ENCODE data around the gene CXCR3.
"Not testable (repeated sequence)": the region's sequence is repeated elsewhere in the genome, so short reads cannot be mapped to it uniquely, and the experiment has no call there.

The CXCR3 gene

DNA sequence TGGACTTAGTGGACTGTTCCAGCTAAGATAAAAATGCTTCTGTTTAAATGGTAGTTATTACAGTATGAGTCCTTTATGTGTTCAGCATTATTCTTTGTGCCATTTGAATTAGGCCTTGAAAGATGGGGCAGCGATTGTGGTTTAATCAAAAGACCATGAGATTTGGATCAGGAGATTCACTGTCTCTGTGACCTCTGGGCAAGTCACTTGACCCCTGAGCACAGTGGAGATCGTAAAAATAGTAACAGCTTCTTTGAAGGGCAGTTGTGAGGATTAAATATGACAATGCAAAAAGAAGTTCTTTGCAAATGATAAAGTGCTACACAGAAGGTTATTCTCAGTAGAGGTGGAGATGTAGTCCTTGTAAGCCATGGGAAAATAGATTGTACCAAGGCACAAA lies 10.8 kb downstream of the CXCR3 start:
- no peak for DNase-seq

DNA sequence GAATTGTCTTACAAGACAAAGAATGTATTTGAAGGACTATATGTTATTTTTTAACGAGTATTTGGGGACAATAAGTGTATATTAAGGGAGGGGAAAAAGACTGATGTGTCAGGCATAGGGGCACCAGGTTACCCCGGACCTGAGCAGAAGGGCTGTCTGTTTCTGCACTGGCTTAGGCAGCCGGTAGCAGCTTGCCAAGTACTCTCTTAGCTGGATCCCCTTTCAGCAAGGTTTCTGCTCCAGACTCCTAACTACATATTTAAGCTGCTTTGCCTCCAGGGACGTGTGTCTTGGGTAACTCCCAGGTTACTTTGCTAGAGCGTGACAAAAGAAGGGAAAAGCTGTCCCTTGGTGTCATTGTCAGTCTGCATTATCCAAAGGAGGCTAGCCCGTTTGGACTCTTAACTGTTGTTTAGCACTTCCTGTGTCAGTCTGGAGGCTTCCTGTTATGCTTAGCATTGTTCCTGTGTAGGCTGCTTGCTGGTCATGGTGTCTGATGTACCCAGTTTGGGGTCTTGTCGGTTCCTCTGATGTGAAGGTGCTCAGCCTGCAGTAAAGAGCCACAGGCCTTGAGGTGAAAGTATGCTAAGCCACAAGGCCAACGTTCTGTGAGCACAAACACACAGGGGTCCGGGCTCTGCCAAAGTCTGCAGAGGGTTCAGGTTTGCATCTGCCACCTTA lies 11.6 kb downstream of the CXCR3 start:
- DNase-seq, result no peak

DNA sequence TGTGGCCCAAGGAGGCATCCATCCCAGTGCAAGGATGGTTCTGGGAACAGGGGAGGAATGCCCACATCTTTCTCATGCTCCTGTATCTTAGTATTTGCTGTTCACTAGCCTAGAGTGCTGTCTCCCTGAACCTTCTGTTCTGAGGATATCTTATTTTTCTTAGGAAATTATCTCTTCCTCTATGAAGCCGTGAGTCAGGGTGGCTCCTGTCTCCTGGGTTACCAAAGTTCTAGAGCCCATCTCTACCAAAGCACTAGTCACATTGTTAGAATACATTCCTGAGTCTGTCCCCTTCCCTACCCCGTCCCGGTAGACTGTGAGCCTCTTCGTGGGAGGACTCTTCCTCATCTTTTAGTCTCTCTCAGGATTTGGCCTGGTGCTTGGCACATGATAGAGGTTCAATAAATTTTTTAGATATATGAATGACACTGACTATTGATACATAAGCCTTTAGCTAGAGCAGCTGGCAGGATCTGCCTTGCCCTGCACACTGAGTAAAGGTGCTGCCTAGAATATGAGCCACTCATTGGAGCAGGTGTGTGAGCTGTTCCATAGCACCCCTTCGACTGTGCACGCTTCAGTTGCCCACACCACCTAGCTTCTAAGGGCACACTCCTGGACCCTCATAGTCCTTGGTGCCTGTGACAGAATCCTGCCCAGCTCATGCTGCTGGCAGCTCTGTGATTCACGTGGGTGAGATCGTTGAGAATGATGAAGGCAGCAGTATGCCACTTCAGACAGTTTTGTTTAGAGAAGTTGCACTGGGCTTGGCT lies 13.3 kb downstream of the CXCR3 start:
- no peak for DNase-seq

- DNase-seq, result no peak
Measured at GRCh38 chrX:71604141-71604540, 14.2 kb downstream of the CXCR3 start.

DNA sequence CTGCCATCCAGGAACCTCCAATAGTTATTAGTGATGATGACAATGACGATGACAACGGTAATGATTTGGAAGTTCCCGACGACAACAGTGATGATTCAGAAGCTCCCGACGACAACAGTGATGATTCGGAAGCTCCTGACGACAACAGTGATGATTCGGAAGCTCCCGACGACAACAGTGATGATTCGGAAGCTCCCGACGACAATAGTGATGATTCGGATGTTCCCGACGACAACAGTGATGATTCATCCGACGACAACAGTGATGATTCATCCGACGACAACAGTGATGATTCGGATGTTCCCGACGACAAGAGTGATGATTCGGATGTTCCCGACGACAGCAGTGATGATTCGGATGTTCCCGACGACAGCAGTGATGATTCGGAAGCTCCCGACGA lies 14.7 kb downstream of the CXCR3 start:
- no peak for DNase-seq

- no peak for DNase-seq
Measured at GRCh38 chrX:71599965-71600364, 18.3 kb downstream of the CXCR3 start.

GRCh38 chrX:71593210-71593609 lies 25.1 kb downstream of the CXCR3 start:
- not testable (repeated sequence) for DNase-seq

- DNase-seq, result no peak
Measured at GRCh38 chrX:71586929-71587328, 31.4 kb downstream of the CXCR3 start.

DNA sequence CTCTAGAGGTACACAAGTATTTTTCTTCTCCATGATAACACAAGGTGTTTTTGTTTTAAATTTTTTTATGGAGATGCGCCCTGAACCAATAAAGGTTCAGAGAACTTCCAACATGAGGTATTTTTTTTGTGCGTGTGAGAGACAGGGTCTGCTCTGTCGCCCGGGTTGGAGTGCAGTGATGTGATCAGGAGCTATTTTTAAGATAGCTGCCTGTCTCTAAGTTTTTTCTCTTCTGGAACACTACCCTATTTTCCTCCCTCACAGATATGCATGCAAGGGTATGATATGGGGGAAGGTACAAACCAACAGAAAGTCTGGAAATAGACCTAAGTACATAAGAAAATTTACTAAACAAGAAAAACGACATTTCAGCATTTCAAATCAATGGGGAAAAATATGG lies 37.1 kb downstream of the CXCR3 start:
- no peak for DNase-seq

DNA sequence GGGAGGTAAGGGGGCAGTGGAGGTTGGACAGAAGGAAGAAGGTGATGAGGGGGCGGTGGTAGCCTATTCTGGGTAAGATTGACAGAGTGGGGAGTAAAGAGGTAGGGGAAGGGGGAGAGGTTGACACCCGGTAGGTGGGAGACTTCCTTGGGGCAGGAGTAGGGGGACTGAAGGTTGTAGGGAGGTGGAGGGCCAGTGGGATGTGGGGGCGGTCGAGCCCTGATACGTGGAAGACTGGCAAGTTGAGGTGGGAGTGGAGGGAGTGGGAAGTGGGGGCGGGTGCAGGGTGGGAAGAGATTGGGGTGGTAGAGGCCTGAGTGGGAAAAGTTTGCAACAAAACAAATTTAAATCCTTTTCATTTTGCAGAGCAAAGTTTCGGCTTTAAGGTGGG lies 38.3 kb downstream of the CXCR3 start:
- no peak for DNase-seq

- no peak for DNase-seq
Measured at GRCh38 chrX:71579136-71579989, 38.9 kb downstream of the CXCR3 start.

DNA sequence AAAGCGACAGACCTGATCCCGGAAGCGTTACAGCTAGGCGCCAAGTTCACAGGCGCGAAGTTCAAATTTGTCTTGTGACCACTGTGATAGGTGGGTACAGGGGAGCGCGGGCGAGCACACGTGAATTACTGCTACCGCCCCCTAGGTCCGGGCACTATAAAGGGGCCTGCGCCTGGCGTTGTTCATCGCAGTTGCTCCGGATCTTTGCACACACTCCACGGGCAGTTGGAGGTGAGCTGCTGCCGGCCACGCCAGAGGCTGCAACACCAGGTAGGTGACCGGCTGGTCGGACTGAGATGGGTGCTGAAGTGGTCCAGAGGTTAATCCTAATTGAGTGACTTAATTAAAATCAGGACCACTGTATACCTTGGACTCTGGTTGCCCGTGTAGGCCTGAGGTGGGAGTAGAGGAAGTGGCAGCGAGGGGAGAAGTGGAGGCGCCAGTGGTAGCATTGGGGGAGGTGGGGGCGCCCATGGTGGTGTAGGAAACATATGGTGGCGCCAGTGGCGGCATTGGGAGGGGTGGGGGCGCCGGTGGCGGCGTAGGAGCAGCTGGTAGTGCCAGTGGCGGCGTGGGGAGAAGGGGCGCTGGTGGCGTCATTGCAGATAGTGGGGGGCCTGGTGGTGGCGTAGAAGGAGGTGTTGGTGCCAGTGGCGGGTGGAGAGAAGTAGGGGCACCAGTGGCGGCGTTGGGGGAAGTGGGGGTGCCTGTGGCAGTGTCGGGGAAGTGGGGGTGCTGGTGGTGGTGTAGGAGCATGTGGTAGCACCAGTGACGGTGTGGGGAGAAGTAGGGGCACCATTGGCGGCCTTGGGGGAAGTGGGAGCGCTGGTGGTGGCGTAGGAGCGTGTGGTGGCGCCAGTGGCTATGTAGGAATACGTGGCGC lies 39.8 kb downstream of the CXCR3 start, which contains the start of gene GCNA:
Gene GCNA (plus strand): TSS at position 185 of the 883 bp plus-strand sequence. CDS start 2,385 bp downstream, outside the sequence.
- DNase-seq, result no peak

DNA sequence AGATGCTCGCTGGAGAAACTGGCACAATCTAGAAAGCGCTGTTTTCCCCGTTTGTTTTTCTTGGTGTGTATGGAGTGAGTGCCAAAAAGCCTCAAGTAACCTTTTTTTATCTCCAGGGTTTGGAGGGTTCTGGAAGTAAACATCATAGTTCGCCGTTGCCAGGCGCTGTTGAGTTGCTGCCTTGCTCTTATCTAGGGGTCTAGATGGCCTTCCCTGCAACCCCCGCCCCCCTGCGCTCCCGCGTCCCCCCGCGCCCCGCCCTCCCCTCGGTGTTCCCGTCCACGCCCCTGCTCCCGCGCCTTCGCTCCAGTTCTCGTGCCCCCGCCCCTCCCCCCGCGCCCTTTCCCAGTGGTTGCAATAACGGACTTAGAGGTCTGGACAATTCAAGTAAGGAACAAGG lies 40.6 kb downstream of the CXCR3 start:
- DNase-seq, result no peak

DNA sequence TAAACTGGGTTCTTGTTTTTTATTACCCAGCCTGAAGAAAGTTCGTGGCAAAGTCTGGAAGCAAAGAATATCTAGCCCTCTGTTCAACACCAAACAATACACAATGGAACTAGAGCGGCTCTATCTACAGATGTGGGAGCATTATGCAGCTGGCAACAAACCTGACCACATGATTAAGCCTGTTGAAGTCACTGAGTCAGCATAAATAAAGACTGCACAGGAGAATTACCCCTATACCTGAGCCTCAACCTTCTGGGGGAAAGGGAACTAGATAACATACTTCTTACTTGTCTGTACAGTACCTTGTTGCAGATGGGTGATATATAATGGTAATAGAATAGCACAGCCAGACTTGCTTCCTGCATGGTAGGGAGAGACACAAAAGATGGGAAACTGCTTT lies 44.7 kb downstream of the CXCR3 start:
- no peak for DNase-seq

DNA sequence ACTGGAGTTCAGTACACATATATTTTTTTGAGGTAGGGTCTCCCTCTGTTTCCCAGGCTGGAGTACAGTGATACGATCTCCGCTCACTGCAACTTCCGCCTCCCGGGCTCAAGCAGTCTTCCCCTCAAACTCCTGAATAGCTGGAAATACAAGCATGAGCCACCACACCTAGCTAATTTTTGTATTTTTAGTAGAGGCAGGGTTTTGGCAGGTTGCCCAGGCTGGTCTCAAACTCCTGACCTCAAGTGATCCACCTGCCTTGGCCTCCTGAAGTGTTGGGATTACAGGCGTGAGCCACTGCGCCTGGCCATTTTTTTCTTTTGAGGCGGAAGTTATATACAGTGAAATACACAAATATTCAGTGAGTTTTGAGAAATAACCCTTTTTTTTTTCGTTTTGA lies 46.9 kb downstream of the CXCR3 start:
- DNase-seq, result not testable (repeated sequence)

Measured in activated CD4-positive, alpha-beta T cell treated with anti-CD3 and anti-CD28 coated beads for 1 hour (primary cell).